Gastroesophageal sphincter (tissue), 2 donors: ENCODE results near the gene MAP3K20.

Experiments
- EP300 ChIP-seq: sonication (generic); formaldehyde crosslinking; IDR thresholded peaks from one replicate; pipeline ENCODE4 v1.6.1; 2017; ENCODE audit warnings: antibody characterized with exemption, mild to moderate bottlenecking
- POLR2A ChIP-seq, 2 donors: fragments of 450-650 bp; IDR thresholded peaks; one replicate each; pipeline ENCODE4 v1.6.1; 2017; ENCODE audit warnings: antibody characterized with exemption in 2 of 2, mild to moderate bottlenecking in 2 of 2, moderate library complexity in 1 of 2

GRCh38 chr2:173288561-173288960, 212.9 kb downstream of the MAP3K20 start:
- TF ChIP-seq EP300 (no peak), POLR2A (IDR thresholded peaks at IDR 0.05) (no peak)
